Measurements from ENCODE around the gene ARHGDIG.

ARHGDIG gene

DNA sequence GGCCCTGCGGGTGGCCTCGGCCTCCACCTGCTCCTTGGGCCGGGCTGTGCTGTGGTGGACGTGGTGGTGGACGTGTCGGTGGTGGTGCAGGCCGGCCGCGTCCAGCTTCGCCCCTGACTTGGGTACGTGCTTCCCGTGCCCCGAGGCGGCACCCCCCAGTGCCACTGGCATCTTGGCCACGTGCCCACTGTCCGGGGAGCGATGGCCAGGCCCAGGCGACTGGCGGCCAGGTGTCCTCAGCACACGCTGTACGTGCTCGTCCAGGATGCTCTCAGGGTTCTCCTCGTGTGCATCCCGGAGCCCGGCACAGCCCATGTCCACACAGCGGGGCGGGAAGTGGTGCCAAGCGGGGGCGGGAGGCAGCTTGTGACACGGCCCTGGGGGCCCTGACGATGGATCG is 17.4 kb downstream of the ARHGDIG start:
- no peak for DNase-seq (ENCODE audit: low spot score)

DNA sequence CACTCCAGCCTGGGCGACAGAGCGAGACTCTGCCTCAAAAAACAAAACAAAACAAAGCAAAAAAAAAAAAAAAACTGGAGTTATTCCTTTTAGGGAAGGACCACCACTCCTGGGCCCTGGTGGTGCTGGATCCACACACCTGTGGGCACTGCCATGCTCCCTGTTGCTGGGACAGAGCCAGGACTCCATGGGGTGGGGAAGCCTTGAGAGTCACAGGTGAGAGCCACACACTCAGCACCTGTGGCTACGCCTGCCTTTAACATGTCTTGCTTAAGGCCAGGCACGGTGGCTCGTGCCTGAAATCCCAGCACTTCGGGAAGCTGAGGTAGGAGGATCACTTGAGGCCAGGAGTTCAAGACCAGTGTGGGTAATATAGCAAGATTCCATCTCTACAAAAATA is 20.8 kb downstream of the ARHGDIG start:
- no peak for DNase-seq (ENCODE audit: low spot score)

GRCh38 chr16:301950-302349 is 21.6 kb downstream of the ARHGDIG start:
- DNase-seq (ENCODE audit: low spot score): no peak

GRCh38 chr16:303760-304505 is 23.5 kb downstream of the ARHGDIG start:
- no peak for DNase-seq (ENCODE audit: low spot score)

GRCh38 chr16:305916-306626 is 25.7 kb downstream of the ARHGDIG start:
- no peak for DNase-seq (ENCODE audit: low spot score)

DNA sequence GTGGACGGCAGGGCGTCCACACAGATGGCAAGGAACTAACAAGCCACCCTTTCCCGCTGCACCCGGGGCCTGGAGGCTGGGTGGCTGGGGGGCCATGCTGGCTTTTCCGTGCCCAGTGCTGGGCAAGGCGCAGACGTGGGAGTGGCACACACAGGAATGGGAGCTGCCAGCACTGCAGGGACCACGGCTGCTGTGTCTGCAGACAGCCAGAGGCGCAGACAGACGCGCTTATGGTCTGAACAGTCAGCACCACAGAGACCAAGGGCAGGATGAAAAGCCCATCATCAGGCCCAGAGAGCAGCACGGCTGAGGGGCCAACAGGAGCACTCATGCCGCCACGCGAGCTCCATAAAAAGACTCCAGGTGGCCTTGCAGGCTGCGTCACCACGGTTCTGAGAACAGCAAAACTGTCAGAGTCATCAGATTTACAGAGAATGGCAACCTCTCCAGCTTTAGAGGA is 26.6 kb downstream of the ARHGDIG start:
- no peak for DNase-seq (ENCODE audit: low spot score)

GRCh38 chr16:307691-308312 is 27.4 kb downstream of the ARHGDIG start:
- no peak for DNase-seq (ENCODE audit: low spot score)

- DNase-seq (ENCODE audit: low spot score): no peak
These were observed 29.1 kb downstream of the ARHGDIG start for GRCh38 chr16:309476-309875.

DNA sequence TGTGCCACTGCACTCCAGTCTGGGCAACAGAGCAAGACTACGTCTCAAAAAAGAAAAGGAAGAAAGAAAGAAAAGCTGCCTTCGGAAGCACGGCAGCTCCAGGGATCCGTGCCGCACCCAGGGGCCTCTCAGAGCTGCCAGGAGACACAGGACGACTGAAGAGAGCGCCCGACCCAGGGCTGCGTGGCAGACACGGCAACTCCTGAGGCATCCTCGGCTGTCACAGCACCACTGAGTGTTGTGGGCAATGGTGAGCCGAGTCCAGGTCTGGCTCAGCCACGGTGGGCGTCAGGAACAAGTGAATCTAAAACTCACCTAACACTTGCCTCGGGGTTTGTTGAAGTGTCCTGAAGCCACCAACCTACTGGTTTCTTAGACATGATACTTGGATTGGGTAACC is 31.3 kb downstream of the ARHGDIG start:
- no peak for DNase-seq (ENCODE audit: low spot score)

DNA sequence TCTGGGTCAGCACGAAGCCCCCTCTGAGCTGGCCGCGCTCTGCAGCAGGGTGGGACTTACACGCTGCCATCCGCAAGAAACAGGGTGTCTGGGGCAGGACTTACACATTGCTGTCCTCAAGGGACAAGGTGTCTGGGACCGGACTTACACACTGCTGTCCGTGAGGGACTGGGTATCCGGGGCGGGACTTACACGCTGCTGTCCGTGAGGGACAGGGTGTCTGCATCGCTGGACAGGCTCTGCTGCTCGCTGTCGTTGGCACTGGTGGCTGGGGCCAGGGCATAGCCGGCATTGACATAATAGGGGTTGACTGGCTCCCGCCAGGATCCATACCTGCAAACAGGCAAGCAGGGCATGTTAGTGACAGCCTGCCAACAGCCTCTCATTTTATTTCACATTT is 34.0 kb downstream of the ARHGDIG start:
- no peak for DNase-seq (ENCODE audit: low spot score)

GRCh38 chr16:314795-315299 is 34.5 kb downstream of the ARHGDIG start:
- DNase-seq (ENCODE audit: low spot score): no peak

DNA sequence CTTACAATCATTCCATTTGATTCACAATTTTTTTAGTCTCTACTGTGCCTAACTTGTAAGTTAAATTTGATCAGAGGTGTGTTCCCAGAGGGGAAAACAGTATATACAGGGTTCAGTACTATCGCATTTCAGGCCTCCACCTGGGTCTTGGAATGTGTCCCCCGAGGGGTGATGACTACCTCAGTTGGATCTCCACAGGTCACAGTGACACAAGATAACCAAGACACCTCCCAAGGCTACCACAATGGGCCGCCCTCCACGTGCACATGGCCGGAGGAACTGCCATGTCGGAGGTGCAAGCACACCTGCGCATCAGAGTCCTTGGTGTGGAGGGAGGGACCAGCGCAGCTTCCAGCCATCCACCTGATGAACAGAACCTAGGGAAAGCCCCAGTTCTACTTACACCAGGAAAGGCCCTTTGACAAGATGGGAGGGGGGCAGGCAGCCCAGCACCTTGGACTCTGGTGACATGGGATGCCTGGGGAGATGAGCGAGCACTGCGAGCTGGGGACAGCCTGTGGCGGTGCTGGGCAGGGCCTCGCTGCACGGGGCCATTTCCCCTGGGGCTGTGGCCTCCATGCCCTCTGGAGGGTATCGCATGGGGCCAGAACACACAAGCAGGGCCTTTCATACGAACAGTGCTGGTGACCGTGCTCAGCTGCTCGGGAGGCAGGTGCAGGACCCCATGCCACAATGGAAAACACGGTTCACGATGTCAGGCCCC is 36.5 kb downstream of the ARHGDIG start:
- DNase-seq (ENCODE audit: low spot score): no peak

DNA sequence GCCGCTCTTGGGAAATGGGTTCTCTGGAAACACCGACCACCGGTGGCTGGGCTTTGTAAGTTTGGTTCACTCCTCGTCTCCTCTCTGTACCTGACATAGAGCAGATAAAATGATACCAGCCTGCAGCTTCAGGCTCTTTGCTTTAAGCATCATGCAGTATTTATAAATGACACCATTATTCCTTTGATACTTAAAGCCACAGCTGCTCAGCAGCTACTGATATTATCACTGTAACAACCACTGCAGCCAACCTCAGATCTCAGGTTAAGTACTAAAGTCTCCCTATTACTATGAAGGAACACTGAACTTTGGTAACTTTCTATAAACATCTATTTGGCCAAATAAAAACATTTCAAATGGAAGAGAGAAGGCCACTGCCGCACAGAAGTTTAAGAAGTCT is 37.2 kb downstream of the ARHGDIG start:
- no peak for DNase-seq (ENCODE audit: low spot score)

GRCh38 chr16:318628-319027 is 38.2 kb downstream of the ARHGDIG start:
- DNase-seq (ENCODE audit: low spot score): no peak

GRCh38 chr16:320206-320605 is 39.8 kb downstream of the ARHGDIG start:
- DNase-seq (ENCODE audit: low spot score): no peak

DNA sequence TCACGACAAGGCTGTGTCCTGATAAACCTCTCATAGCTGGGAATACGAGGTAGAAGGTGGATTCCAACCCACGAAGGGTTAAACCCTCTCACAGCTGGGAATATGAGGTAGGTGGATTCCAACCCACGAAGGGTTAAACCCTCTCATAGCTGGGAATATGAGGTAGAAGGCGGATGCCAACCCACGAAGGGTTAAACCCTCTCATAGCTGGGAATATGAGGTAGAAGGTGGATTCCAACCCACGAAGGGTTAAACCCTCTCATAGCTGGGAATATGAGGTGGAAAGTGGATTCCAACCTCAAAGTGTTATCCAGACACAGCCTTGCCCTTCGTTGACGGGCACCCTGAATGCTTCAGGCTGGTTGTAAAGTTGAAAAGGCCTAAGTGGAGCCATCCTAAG is 41.1 kb downstream of the ARHGDIG start:
- no peak for DNase-seq (ENCODE audit: low spot score)

DNA sequence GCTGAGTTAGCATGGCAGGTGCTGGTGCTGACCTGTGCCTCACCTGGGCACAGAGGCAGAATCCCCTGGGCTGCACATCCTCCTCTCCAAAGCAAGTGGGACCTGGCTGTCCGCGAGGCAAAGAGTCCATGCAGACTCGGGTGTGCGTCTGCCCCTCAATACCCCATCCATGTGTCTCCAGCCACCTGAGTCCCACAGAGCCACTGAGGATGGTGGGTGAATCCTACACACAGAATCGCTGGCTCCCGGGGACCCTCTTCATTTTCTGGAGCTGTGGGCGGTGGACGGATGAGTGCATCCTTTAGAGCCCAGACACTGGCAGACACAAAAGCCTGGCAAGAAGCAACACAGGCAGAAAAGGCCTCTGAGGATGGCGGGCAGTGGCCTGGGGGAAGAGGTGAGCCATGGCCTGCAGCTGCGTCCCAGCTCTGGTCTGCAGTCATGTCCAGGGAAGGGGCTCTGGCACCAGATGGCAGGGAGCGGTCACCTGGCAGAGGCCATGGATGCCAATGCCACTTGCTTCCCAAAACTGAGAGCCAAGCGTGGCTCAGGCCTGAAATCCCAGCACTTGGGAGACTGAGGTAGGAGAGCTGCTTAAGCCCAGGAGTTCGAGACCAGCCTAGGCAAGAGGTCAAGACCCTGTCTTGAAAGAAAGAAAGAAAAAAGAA is 42.2 kb downstream of the ARHGDIG start:
- DNase-seq (ENCODE audit: low spot score): no peak

- DNase-seq (ENCODE audit: low spot score): no peak
These were observed 43.7 kb downstream of the ARHGDIG start for GRCh38 chr16:324201-324450.

GRCh38 chr16:324451-325334 is 44.3 kb downstream of the ARHGDIG start:
- DNase-seq (ENCODE audit: low spot score): peak; percentile 59

DNA sequence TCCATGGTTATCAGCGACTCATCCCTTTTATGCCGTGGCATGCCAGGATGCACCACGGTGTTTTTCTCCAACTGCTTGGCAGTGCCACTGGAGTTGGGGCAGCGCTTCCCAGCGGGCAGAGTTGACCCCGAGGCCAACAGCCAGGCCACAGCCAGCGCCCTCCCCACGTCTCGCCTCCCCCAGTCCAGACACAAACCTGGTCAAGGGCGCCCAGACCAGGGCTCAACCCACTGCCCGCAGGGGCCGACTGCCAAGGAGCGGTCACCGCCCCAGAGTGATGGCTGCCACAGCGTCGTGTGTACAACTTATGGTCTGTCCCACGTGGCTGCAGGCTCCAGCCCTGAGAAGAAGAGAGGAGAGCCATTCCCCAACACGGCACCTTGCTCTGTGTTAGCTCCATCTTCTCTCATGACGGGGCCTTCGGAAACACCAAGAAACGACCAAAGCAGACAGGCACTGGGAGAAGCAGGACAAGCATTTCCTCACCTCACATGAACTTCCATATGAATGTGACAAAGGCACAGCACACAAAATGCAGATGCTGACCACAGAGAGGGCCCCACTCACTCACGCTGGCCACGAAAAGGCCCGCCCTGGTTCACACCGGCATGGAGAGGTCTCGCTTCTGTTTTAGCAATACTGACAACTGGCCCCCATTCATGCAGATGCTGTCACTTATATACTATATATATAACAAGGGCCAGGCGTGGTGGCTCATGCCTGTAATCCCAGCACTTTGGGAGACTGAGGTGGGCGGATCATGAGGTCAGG is 45.2 kb downstream of the ARHGDIG start:
- DNase-seq (ENCODE audit: low spot score): no peak

All from CD4-positive, alpha-beta T cell treated with Interleukin-15 for 4 hours (primary cell).